Measurements from ENCODE around the gene FBL.

DNA sequence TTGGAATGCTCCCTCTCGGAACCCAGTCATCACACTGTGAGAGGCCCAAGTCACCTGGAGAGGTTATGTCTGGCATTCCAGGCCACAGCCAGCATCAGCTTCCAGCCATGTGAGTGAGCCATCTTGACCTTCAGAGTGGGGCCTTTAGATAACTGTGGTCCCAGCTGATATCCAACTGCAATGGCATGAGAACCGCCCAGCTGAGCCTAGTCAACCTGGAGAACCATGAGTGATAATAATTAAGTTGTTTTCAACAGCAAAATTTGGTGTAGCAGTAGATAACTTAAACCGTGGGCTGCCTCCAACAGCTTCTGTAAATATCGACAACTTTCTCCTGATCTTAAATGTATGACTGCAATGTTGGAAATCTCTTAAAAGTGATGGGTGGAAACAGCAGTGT is 36.8 kb downstream of the FBL start:
- TF ChIP-seq, protein P1, sequence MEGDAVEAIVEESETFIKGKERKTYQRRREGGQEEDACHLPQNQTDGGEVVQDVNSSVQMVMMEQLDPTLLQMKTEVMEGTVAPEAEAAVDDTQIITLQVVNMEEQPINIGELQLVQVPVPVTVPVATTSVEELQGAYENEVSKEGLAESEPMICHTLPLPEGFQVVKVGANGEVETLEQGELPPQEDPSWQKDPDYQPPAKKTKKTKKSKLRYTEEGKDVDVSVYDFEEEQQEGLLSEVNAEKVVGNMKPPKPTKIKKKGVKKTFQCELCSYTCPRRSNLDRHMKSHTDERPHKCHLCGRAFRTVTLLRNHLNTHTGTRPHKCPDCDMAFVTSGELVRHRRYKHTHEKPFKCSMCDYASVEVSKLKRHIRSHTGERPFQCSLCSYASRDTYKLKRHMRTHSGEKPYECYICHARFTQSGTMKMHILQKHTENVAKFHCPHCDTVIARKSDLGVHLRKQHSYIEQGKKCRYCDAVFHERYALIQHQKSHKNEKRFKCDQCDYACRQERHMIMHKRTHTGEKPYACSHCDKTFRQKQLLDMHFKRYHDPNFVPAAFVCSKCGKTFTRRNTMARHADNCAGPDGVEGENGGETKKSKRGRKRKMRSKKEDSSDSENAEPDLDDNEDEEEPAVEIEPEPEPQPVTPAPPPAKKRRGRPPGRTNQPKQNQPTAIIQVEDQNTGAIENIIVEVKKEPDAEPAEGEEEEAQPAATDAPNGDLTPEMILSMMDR (IDR thresholded peaks at IDR 0.05): no peak
- TF ChIP-seq, protein P2, sequence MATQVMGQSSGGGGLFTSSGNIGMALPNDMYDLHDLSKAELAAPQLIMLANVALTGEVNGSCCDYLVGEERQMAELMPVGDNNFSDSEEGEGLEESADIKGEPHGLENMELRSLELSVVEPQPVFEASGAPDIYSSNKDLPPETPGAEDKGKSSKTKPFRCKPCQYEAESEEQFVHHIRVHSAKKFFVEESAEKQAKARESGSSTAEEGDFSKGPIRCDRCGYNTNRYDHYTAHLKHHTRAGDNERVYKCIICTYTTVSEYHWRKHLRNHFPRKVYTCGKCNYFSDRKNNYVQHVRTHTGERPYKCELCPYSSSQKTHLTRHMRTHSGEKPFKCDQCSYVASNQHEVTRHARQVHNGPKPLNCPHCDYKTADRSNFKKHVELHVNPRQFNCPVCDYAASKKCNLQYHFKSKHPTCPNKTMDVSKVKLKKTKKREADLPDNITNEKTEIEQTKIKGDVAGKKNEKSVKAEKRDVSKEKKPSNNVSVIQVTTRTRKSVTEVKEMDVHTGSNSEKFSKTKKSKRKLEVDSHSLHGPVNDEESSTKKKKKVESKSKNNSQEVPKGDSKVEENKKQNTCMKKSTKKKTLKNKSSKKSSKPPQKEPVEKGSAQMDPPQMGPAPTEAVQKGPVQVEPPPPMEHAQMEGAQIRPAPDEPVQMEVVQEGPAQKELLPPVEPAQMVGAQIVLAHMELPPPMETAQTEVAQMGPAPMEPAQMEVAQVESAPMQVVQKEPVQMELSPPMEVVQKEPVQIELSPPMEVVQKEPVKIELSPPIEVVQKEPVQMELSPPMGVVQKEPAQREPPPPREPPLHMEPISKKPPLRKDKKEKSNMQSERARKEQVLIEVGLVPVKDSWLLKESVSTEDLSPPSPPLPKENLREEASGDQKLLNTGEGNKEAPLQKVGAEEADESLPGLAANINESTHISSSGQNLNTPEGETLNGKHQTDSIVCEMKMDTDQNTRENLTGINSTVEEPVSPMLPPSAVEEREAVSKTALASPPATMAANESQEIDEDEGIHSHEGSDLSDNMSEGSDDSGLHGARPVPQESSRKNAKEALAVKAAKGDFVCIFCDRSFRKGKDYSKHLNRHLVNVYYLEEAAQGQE (IDR thresholded peaks at IDR 0.05): no peak
- no peak for TF ChIP-seq RAD21 (conservative IDR thresholded peaks at IDR 0.05 in 1 of 2, IDR thresholded peaks at IDR 0.05 in 1 of 2)

Measured in A549 (cell line).